HCT116 (cell line): Measurements from ENCODE around the gene EDEM1. TPM values are rescaled to one million over a fixed set of nuclear protein-coding genes. Genes with fewer than 3 reads are reported as not detected.

Experiments
- ATAC-seq: fragments of 200-7000 bp; cut with Tn5 transposase; 2 replicates; pipeline ENCODE4 v1.9.1; 2020; ENCODE audit warnings: mild to moderate bottlenecking, moderate library complexity
- BruUV-seq: library from RNA; stranded (reverse); fragments of 400-500 nt; replicated peaks from 2 replicates; lab custom pipeline; 2021; lab: Mats Ljungman, UMichigan
- CTCF ChIA-PET: fragments of 300-600 bp; sonication (Branson Sonifier 250); formaldehyde crosslinking; loops from one replicate; lab custom pipeline; 2021; ENCODE audit warnings: antibody characterized with exemption; lab: Charles Lee
- POLR2A ChIA-PET: fragments of 300-600, 350-600 bp; sonication (Branson Sonifier 250); formaldehyde crosslinking; loops from one replicate; lab custom pipeline; 2021; ENCODE audit warnings: antibody characterized with exemption; lab: Charles Lee
- RAD21 ChIA-PET, 2 experiments: fragments of 300-600 bp; sonication (Branson Sonifier 250); formaldehyde crosslinking; loops; one replicate each; lab custom pipeline; 2023; ENCODE audit warnings: low total read pairs in 2 of 2; ENCODE audit not compliant: uncharacterized antibody in 2 of 2, unreplicated experiment in 2 of 2, low non-redundant PET in 1 of 2; lab: Charles Lee
- DNase-seq: peaks from one replicate; pipeline ENCODE4 v3.0.0-alpha.2; 2010; ENCODE audit warnings: low read depth, low spot score
- H2AFZ ChIP-seq: fragments of 200-600 bp; shearing (Covaris generic), sonication (generic); 2 replicates; pipeline ENCODE4 v1.6.1; 2017; ENCODE audit warnings: low read depth, mixed run types, mixed read lengths, antibody characterized with exemption, low read length; ENCODE audit not compliant: poor library complexity, severe bottlenecking
- H3K27ac ChIP-seq: 2 replicates; pipeline ENCODE4 v1.5.1; 2012; ENCODE audit warnings: low read depth, low read length
- H3K27me3 ChIP-seq: fragments of 200-600 bp; sonication (generic); 2 replicates; pipeline ENCODE4 v1.6.1; 2016; ENCODE audit warnings: mixed run types, low read length, mixed read lengths; ENCODE audit not compliant: insufficient read depth
- H3K36me3 ChIP-seq, 2 experiments: fragments of 200-500 bp in 1 of 2; fragments of 200-600 bp in 1 of 2; sonication (Bioruptor generic) in 1 of 2; sonication (generic) in 1 of 2; 2 replicates each; pipeline versions ENCODE4 v1.5.1 to v1.6.1; 2014 to 2016; ENCODE audit warnings: low read length in 2 of 2, inconsistent platforms in 1 of 2, mixed read lengths in 1 of 2, mixed run types in 1 of 2; ENCODE audit not compliant: insufficient read depth in 2 of 2, control insufficient read depth in 1 of 2
- H3K4me1 ChIP-seq, 2 experiments: fragments of 200-600 bp in 1 of 2; sonication (generic) in 1 of 2; 2 replicates each; pipeline versions ENCODE4 v1.5.1 to v1.6.1; 2012 to 2017; ENCODE audit warnings: low read length in 2 of 2, inconsistent platforms in 1 of 2, mild to moderate bottlenecking in 1 of 2, mixed read lengths in 1 of 2, mixed run types in 1 of 2, moderate library complexity in 1 of 2; ENCODE audit not compliant: insufficient read depth in 2 of 2, control insufficient read depth in 1 of 2
- H3K4me2 ChIP-seq: fragments of 200-600 bp; sonication (generic); 2 replicates; pipeline ENCODE4 v1.6.1; 2017; ENCODE audit warnings: mixed run types, low read length, mixed read lengths
- H3K4me3 ChIP-seq, 2 experiments: fragments of 200-600 bp in 1 of 2; sonication (generic) in 1 of 2; replicated peaks in 1 of 2; 2 replicates each; pipeline ENCODE4 v1.5.1; 2011 to 2016; ENCODE audit warnings: low read length in 2 of 2, control low read depth in 1 of 2, low read depth in 1 of 2, mild to moderate bottlenecking in 1 of 2, mixed read lengths in 1 of 2, mixed run types in 1 of 2
- H3K79me2 ChIP-seq: fragments of 200-600 bp; sonication (generic); 2 replicates; pipeline ENCODE4 v1.6.1; 2017; ENCODE audit warnings: mild to moderate bottlenecking, mixed run types, low read length, moderate library complexity, mixed read lengths; ENCODE audit not compliant: insufficient read depth
- H3K9ac ChIP-seq: fragments of 200-600 bp; sonication (generic); 2 replicates; pipeline ENCODE4 v1.6.1; 2016; ENCODE audit warnings: low read length, mixed read lengths
- H3K9me2 ChIP-seq: fragments of 200-600 bp; sonication (generic), shearing (Covaris generic); 2 replicates; pipeline ENCODE4 v1.6.1; 2017; ENCODE audit warnings: mixed run types, mild to moderate bottlenecking, moderate library complexity; ENCODE audit not compliant: insufficient read depth
- H3K9me3 ChIP-seq, 2 experiments: fragments of 200-500 bp in 1 of 2; fragments of 200-600 bp in 1 of 2; sonication (Bioruptor generic) in 1 of 2; sonication (generic) in 1 of 2; 2 replicates each; pipeline ENCODE4 v1.6.1; 2014 to 2017; ENCODE audit warnings: low read length in 2 of 2, mixed read lengths in 2 of 2, inconsistent platforms in 1 of 2, low read depth in 1 of 2, mild to moderate bottlenecking in 1 of 2, mixed run types in 1 of 2, moderate library complexity in 1 of 2; ENCODE audit not compliant: control insufficient read depth in 1 of 2, insufficient read depth in 1 of 2
- H4K20me1 ChIP-seq: fragments of 200-600 bp; sonication (generic), shearing (Covaris generic); 2 replicates; pipeline ENCODE4 v1.6.1; 2017; ENCODE audit warnings: mixed run types, mild to moderate bottlenecking, moderate library complexity; ENCODE audit not compliant: insufficient read depth
- CTCF ChIP-seq, 3 experiments: fragments of 200-600 bp in 1 of 3; sonication (generic) in 1 of 3; IDR thresholded peaks in 2 of 3; conservative IDR thresholded peaks in 1 of 3; 2 replicates each; pipeline ENCODE4 v1.5.1; 2012 to 2017; ENCODE audit warnings: low read depth in 2 of 3, low read length in 2 of 3, antibody characterized with exemption in 1 of 3, borderline replicate concordance in 1 of 3, control low read depth in 1 of 3, mild to moderate bottlenecking in 1 of 3, mixed read lengths in 1 of 3, mixed run types in 1 of 3, moderate library complexity in 1 of 3; ENCODE audit not compliant: insufficient read depth in 1 of 3
- EGR1 ChIP-seq: IDR thresholded peaks from 2 replicates; pipeline ENCODE4 v1.6.1; 2012; ENCODE audit warnings: low read depth
- FOSL1 ChIP-seq: IDR thresholded peaks from 2 replicates; pipeline ENCODE4 v1.6.1; 2012; ENCODE audit warnings: low read depth
- POLR2AphosphoS5 ChIP-seq: IDR thresholded peaks from 2 replicates; pipeline ENCODE4 v1.6.1; 2011; ENCODE audit warnings: mild to moderate bottlenecking, low read depth, low read length, moderate library complexity
- RAD21 ChIP-seq: IDR thresholded peaks from 2 replicates; pipeline ENCODE4 v1.6.1; 2012; ENCODE audit warnings: low read depth, mild to moderate bottlenecking
- ZNF274 ChIP-seq: fragments of 200-500 bp; sonication (Bioruptor generic); IDR thresholded peaks from 2 replicates; pipeline ENCODE4 v1.6.1; 2014; ENCODE audit warnings: mild to moderate bottlenecking, low read depth, low read length, inconsistent platforms
- intact Hi-C: fragments of 100-400 bp; cut with micrococcal nuclease; formaldehyde crosslinking; loops from 2 replicates; pipeline ENCODE4 v1.10.0; 2022
- total RNA-seq: library from RNA; stranded (reverse); gene quantifications from one replicate; pipeline ENCODE4 v1.2.1, GENCODE V29; 2021; ENCODE audit not compliant: unreplicated experiment
- TF ChIP-seq, protein P1 (sequence below): IDR thresholded peaks from 2 replicates; pipeline ENCODE4 v1.6.1; 2012
- TF ChIP-seq, protein P2 (sequence below): IDR thresholded peaks from 2 replicates; pipeline ENCODE4 v1.6.1; 2011; ENCODE audit warnings: mild to moderate bottlenecking, low read length, moderate library complexity; ENCODE audit not compliant: insufficient replicate concordance; ENCODE audit errors: extremely low read depth

The EDEM1 gene
- total RNA-seq, 1 experiment from 2014 or later = 23.7 TPM

GRCh38 chr3:5166846-5167245 is 20.7 kb upstream of the EDEM1 start:
- H4K20me1 ChIP-seq = peaks cover 14% of the 10 kb centered on the region; the same call in 1 of the 2 replicates
- no peaks in the 10 kb centered on the region for H3K9me3 ChIP-seq
- peaks cover 69% of the 10 kb centered on the region for H3K79me2 ChIP-seq
- CTCF ChIA-PET = no interaction called here
- H3K27ac ChIP-seq = no peak overlapping the region
- H3K9me2 ChIP-seq = no peaks in the 10 kb centered on the region
- no peak for ATAC-seq
- H3K4me2 ChIP-seq = no peak overlapping the region
- RAD21 ChIA-PET = no interaction called here
- DNase-seq = no peak
- POLR2A ChIA-PET = no interaction called here
- H3K27me3 ChIP-seq = no peaks in the 10 kb centered on the region
- TF ChIP-seq RAD21 = no peak
- TF ChIP-seq EGR1 = no peak
- TF ChIP-seq, all 23 proteins: peak for 0
- Histone ChIP-seq H3K9ac (no peak overlapping the region), H3K36me3 (no peaks in the 10 kb centered on the region), H3K4me3 (no peak overlapping the region), H2AFZ (no peak overlapping the region), H3K4me1 (peaks cover 16 to 19% of the 10 kb centered on the region in 2 experiments)
- no TSS peak for BruUV-seq
- intact Hi-C loops = no loop called here

GRCh38 chr3:5168110-5168509 is 19.4 kb upstream of the EDEM1 start:
- no peaks in the 10 kb centered on the region for H3K9me2 ChIP-seq
- POLR2A ChIA-PET = interaction anchor here (0.5 kb wide), 1 partner anchor 52 kb away, joined by 5 read pairs; no protein-coding TSS in a partner anchor
- no peak overlapping the region for H3K27ac ChIP-seq
- peaks cover 0 to 4% of the 10 kb centered on the region in 2 experiments; a peak in 1 of 4 replicates for H3K36me3 ChIP-seq
- H3K4me1 ChIP-seq = peaks cover 3 to 6% of the 10 kb centered on the region in 2 experiments
- H3K27me3 ChIP-seq = no peaks in the 10 kb centered on the region
- no peak for TF ChIP-seq FOSL1
- TF ChIP-seq CTCF (IDR thresholded peaks at IDR 0.05 in 2 of 3, conservative IDR thresholded peaks at IDR 0.05 in 1 of 3; ENCODE audit: borderline replicate concordance in 1 of 3, insufficient read depth in 1 of 3, low read depth in 2 of 3, low read length in 2 of 3) = no peak
- TF ChIP-seq, protein P1, sequence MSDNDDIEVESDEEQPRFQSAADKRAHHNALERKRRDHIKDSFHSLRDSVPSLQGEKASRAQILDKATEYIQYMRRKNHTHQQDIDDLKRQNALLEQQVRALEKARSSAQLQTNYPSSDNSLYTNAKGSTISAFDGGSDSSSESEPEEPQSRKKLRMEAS = no peak
- TF ChIP-seq ZNF274 = no peak
- no peak for TF ChIP-seq POLR2AphosphoS5
- TF ChIP-seq, protein P2, sequence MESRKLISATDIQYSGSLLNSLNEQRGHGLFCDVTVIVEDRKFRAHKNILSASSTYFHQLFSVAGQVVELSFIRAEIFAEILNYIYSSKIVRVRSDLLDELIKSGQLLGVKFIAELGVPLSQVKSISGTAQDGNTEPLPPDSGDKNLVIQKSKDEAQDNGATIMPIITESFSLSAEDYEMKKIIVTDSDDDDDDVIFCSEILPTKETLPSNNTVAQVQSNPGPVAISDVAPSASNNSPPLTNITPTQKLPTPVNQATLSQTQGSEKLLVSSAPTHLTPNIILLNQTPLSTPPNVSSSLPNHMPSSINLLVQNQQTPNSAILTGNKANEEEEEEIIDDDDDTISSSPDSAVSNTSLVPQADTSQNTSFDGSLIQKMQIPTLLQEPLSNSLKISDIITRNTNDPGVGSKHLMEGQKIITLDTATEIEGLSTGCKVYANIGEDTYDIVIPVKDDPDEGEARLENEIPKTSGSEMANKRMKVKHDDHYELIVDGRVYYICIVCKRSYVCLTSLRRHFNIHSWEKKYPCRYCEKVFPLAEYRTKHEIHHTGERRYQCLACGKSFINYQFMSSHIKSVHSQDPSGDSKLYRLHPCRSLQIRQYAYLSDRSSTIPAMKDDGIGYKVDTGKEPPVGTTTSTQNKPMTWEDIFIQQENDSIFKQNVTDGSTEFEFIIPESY = no peak
- TF ChIP-seq, all 23 proteins: peak for 0
- Histone ChIP-seq H3K4me3 (no peak overlapping the region), H3K79me2 (peaks cover 57% of the 10 kb centered on the region), H2AFZ (no peak overlapping the region), H4K20me1 (0 out of 2 replicates have a peak, but pooled peaks cover 5% of the 10 kb centered on the region), H3K9me3 (no peaks in the 10 kb centered on the region), H3K9ac (no peak overlapping the region), H3K4me2 (no peak overlapping the region)
- ATAC-seq (no peak), DNase-seq (no peak)
- ChIA-PET CTCF (no interaction called here), RAD21 (no interaction called here)
- intact Hi-C loops = no loop called here
- no TSS peak for BruUV-seq
